H1 (cell line): Measurements from ENCODE around the gene HKDC1. TPM values are rescaled to one million over a fixed set of nuclear protein-coding genes. Genes with fewer than 3 reads are reported as not detected.
A peak's percentile ranks its signal among the peaks of the same experiment; 100 is the strongest.

ENCODE experiments used
- CTCF ChIA-PET: fragments of 300-600 bp; sonication (Branson Sonifier 250); formaldehyde crosslinking; loops from one replicate; lab custom pipeline; 2021; ENCODE audit not compliant: partially characterized antibody; lab: Charles Lee
- POLR2A ChIA-PET: fragments of 300-600 bp; sonication (Branson Sonifier 250); formaldehyde crosslinking; loops from one replicate; lab custom pipeline; 2021; ENCODE audit warnings: inconsistent platforms; ENCODE audit not compliant: partially characterized antibody; lab: Charles Lee
- DNase-seq, 2 experiments: peaks; one replicate each; pipeline versions ENCODE4 v3.0.0 to v3.0.0-alpha.2; 2010 to 2022; ENCODE audit warnings: low spot score in 2 of 2, low read depth in 1 of 2, mixed read lengths in 1 of 2
- FAIRE-seq: peaks from 2 replicates; lab custom pipeline; 2011; peaks lifted over from hg19 to GRCh38; lab: Jason Lieb, UNC
- H2AFZ ChIP-seq: 2 replicates; pipeline ENCODE4 v1.8.1; 2012; ENCODE audit warnings: low read length, inconsistent platforms
- H2AK5ac ChIP-seq: 2 replicates; pipeline ENCODE4 v1.6.1; 2013; ENCODE audit warnings: low read depth, low read length
- H2BK120ac ChIP-seq: replicated peaks from 2 replicates; pipeline ENCODE3; 2013; ENCODE audit warnings: low read depth, low read length, inconsistent platforms
- H2BK12ac ChIP-seq: 2 replicates; pipeline ENCODE4 v1.6.1; 2013; ENCODE audit warnings: low read depth, low read length
- H2BK15ac ChIP-seq: 2 replicates; pipeline ENCODE4 v1.6.1; 2013; ENCODE audit warnings: low read length
- H2BK20ac ChIP-seq: 2 replicates; pipeline ENCODE4 v1.6.1; 2013; ENCODE audit warnings: low read length
- H2BK5ac ChIP-seq: 2 replicates; pipeline ENCODE4 v1.6.1; 2013; ENCODE audit warnings: low read depth, low read length
- H3K14ac ChIP-seq: 2 replicates; pipeline ENCODE4 v1.6.1; 2013; ENCODE audit warnings: inconsistent platforms; ENCODE audit not compliant: insufficient read length
- H3K18ac ChIP-seq: 2 replicates; pipeline ENCODE4 v1.6.1; 2013; ENCODE audit warnings: low read length; ENCODE audit errors: extremely low read depth
- H3K23ac ChIP-seq: 2 replicates; pipeline ENCODE4 v1.6.1; 2013; ENCODE audit warnings: inconsistent platforms; ENCODE audit not compliant: insufficient read length
- H3K23me2 ChIP-seq: 2 replicates; pipeline ENCODE4 v1.6.1; 2013; ENCODE audit warnings: low read depth, low read length
- H3K27ac ChIP-seq: 2 replicates; pipeline ENCODE4 v1.6.1; 2011; ENCODE audit warnings: low read depth, low read length, inconsistent platforms
- H3K27me3 ChIP-seq, 4 experiments: replicated peaks in 1 of 4; 1 replicate in 1 of 4; 2 replicates in 3 of 4; pipeline versions ENCODE4 v1.6.1 to v1.8.1; 2011 to 2013; ENCODE audit warnings: low read length in 3 of 4, mild to moderate bottlenecking in 3 of 4, inconsistent platforms in 2 of 4, mixed read lengths in 2 of 4, moderate library complexity in 1 of 4; ENCODE audit not compliant: control insufficient read depth in 3 of 4, insufficient read depth in 3 of 4; ENCODE audit errors: extremely low read depth in 1 of 4
- H3K36me3 ChIP-seq, 4 experiments: 2 replicates each; pipeline versions ENCODE4 v1.6.1 to v1.8.1; 2011 to 2013; ENCODE audit warnings: mild to moderate bottlenecking in 4 of 4, low read length in 3 of 4, moderate library complexity in 2 of 4, control low read depth in 1 of 4, inconsistent platforms in 1 of 4; ENCODE audit not compliant: insufficient read depth in 4 of 4, control insufficient read depth in 2 of 4
- H3K4ac ChIP-seq: replicated peaks from 2 replicates; pipeline ENCODE3; 2013; ENCODE audit warnings: low read length, low read depth, mixed read lengths, inconsistent platforms; ENCODE audit not compliant: insufficient read length
- H3K4me1 ChIP-seq, 4 experiments: replicated peaks in 1 of 4; 1 replicate in 1 of 4; 2 replicates in 3 of 4; pipeline versions ENCODE4 v1.6.1 to v1.8.1; 2011 to 2013; ENCODE audit warnings: low read length in 3 of 4, inconsistent platforms in 2 of 4, mixed read lengths in 1 of 4; ENCODE audit not compliant: insufficient read depth in 4 of 4, control insufficient read depth in 3 of 4
- H3K4me2 ChIP-seq, 2 experiments: 2 replicates each; pipeline versions ENCODE4 v1.6.1 to v1.8.1; 2011 to 2013; ENCODE audit warnings: low read depth in 2 of 2, low read length in 2 of 2, control low read depth in 1 of 2, inconsistent platforms in 1 of 2, mild to moderate bottlenecking in 1 of 2; ENCODE audit not compliant: insufficient read depth in 1 of 2
- H3K4me3 ChIP-seq, 4 experiments: fragments of 200-600, 300-600 bp in 1 of 4; sonication (generic), shearing (Covaris generic), sonication (Bioruptor Twin) in 1 of 4; 2 replicates each; pipeline versions ENCODE4 v1.5.1 to v1.8.1; 2011 to 2016; ENCODE audit warnings: low read length in 4 of 4, low read depth in 3 of 4, control low read depth in 2 of 4, inconsistent platforms in 2 of 4, mild to moderate bottlenecking in 2 of 4, mixed read lengths in 1 of 4, moderate library complexity in 1 of 4; ENCODE audit not compliant: insufficient read depth in 2 of 4; ENCODE audit errors: extremely low read depth in 1 of 4
- H3K56ac ChIP-seq: replicated peaks from 2 replicates; pipeline ENCODE3; 2013; ENCODE audit warnings: low read depth, mild to moderate bottlenecking, mixed read lengths, low read length, inconsistent platforms; ENCODE audit not compliant: insufficient read length
- H3K79me1 ChIP-seq: 2 replicates; pipeline ENCODE4 v1.6.1; 2013; ENCODE audit warnings: low read depth, low read length, control low read depth
- H3K79me2 ChIP-seq, 2 experiments: 2 replicates each; pipeline versions ENCODE4 v1.6.1 to v1.8.1; 2012 to 2013; ENCODE audit warnings: low read length in 2 of 2, mild to moderate bottlenecking in 2 of 2, inconsistent platforms in 1 of 2; ENCODE audit not compliant: insufficient read depth in 2 of 2, control insufficient read depth in 1 of 2
- H3K9ac ChIP-seq, 4 experiments: replicated peaks in 1 of 4; 1 replicate in 1 of 4; 2 replicates in 3 of 4; pipeline versions ENCODE4 v1.6.1 to v1.8.1; 2011 to 2013; ENCODE audit warnings: low read depth in 3 of 4, low read length in 3 of 4, control low read depth in 2 of 4, mild to moderate bottlenecking in 2 of 4, moderate library complexity in 2 of 4, inconsistent platforms in 1 of 4; ENCODE audit errors: extremely low read depth in 1 of 4
- H3K9me3 ChIP-seq, 2 experiments: 2 replicates each; pipeline versions ENCODE4 v1.6.1 to v1.8.1; 2012 to 2013; ENCODE audit warnings: mild to moderate bottlenecking in 2 of 2, moderate library complexity in 2 of 2, control low read depth in 1 of 2, inconsistent platforms in 1 of 2, low read depth in 1 of 2, low read length in 1 of 2, mixed read lengths in 1 of 2; ENCODE audit not compliant: insufficient read depth in 2 of 2
- H4K20me1 ChIP-seq, 2 experiments: replicated peaks in 1 of 2; 2 replicates each; pipeline versions ENCODE3 to v1.8.1; 2011 to 2013; ENCODE audit warnings: inconsistent platforms in 2 of 2, low read length in 2 of 2, mild to moderate bottlenecking in 1 of 2; ENCODE audit not compliant: insufficient read depth in 2 of 2, control insufficient read depth in 1 of 2
- H4K5ac ChIP-seq: 2 replicates; pipeline ENCODE4 v1.6.1; 2013; ENCODE audit warnings: low read length, low read depth, mixed read lengths, inconsistent platforms; ENCODE audit not compliant: insufficient read length
- H4K8ac ChIP-seq: 2 replicates; pipeline ENCODE4 v1.8.0; 2013; ENCODE audit warnings: mild to moderate bottlenecking, moderate library complexity, low read length, inconsistent platforms; ENCODE audit not compliant: insufficient read depth; ENCODE audit errors: extremely low read depth
- H4K91ac ChIP-seq: replicated peaks from 2 replicates; pipeline ENCODE3; 2013; ENCODE audit warnings: low read length, mixed read lengths, inconsistent platforms; ENCODE audit not compliant: insufficient read length
- ATF3 ChIP-seq: IDR thresholded peaks from 2 replicates; pipeline ENCODE4 v1.6.1; 2011; ENCODE audit warnings: low read depth, mild to moderate bottlenecking, low read length; ENCODE audit not compliant: insufficient read depth
- CHD1 ChIP-seq: IDR thresholded peaks from 2 replicates; pipeline ENCODE4 v1.6.1; 2012; ENCODE audit warnings: low read depth, low read length, improper control_type of control experiment
- CTCF ChIP-seq, 3 experiments: IDR thresholded peaks; 1 replicate in 2 of 3; 2 replicates in 1 of 3; pipeline versions ENCODE4 v1.5.1 to v1.6.1; 2011; ENCODE audit warnings: low read length in 3 of 3, mild to moderate bottlenecking in 3 of 3, inconsistent platforms in 2 of 3, low read depth in 1 of 3, moderate library complexity in 1 of 3; ENCODE audit not compliant: insufficient read depth in 1 of 3; ENCODE audit errors: control extremely low read depth in 1 of 3
- JUND ChIP-seq: IDR thresholded peaks from 2 replicates; pipeline ENCODE4 v1.6.1; 2011; ENCODE audit warnings: mild to moderate bottlenecking, improper control_type of control experiment, low read length
- POLR2A ChIP-seq, 2 experiments: IDR thresholded peaks; 1 replicate in 1 of 2; 2 replicates in 1 of 2; pipeline ENCODE4 v1.6.1; 2011; ENCODE audit warnings: low read depth in 2 of 2, low read length in 2 of 2, mild to moderate bottlenecking in 2 of 2; ENCODE audit errors: control extremely low read depth in 1 of 2
- SP4 ChIP-seq: IDR thresholded peaks from 2 replicates; pipeline ENCODE4 v1.6.1; 2012; ENCODE audit warnings: low read length, inconsistent platforms
- TCF12 ChIP-seq: IDR thresholded peaks from 2 replicates; pipeline ENCODE4 v1.6.1; 2011; ENCODE audit warnings: low read depth, mild to moderate bottlenecking, low read length
- WGBS, 2 experiments: shearing (Covaris generic) in 1 of 2; methylation state at CpG; one replicate each; pipeline versions ENCODE4 v1.1.6 to v1.1.7; 2013 to 2015; ENCODE audit warnings: low lambda C conversion rate in 2 of 2, mixed read lengths in 2 of 2, inconsistent platforms in 1 of 2, low coverage in 1 of 2, missing lambda C conversion rate in 1 of 2; ENCODE audit not compliant: insufficient replicate concordance in 2 of 2, insufficient coverage in 1 of 2, insufficient read length in 1 of 2; ENCODE audit errors: extremely low coverage in 1 of 2, missing lambda C conversion rate in 1 of 2; 5-methylcytosine and 5-hydroxymethylcytosine counted together
- polyA plus RNA-seq, 7 experiments: library from polyadenylated mRNA; depleted of rRNA in 3 of 7; stranded (reverse) in 5 of 7; unstranded in 2 of 7; fragments of >200 nt in 5 of 7; fragments of 200-250 nt in 2 of 7; gene quantifications; 1 replicate in 5 of 7; 2 replicates in 1 of 7; 4 replicates in 1 of 7; pipeline versions ENCODE4 v1.2.1 to v1.2.3, GENCODE V29; 2011 to 2013; ENCODE audit warnings: missing spikeins in 2 of 7, mixed read lengths in 2 of 7
- total RNA-seq: library from RNA; stranded (reverse); fragmentation: NEBNext Ultra II Directional; extraction: Animal tissue kit (Norgen Biotek cat#: 25700); gene quantifications from 2 replicates; pipeline ENCODE4 v1.2.1, GENCODE V29; 2021

The HKDC1 gene
- total and polyA plus RNA-seq, 2 of the 8 experiments (the other 6 are each of a cell fraction or from before 2014, with no cell fraction given), result 0.12 to 0.78 TPM

GRCh38 chr10:69246036-69246435, 25.9 kb downstream of the HKDC1 start:
- no peaks in the 10 kb centered on the region for H3K36me3 ChIP-seq
- no peak overlapping the region for H3K56ac ChIP-seq
- no peaks in the 10 kb centered on the region for H3K79me1 ChIP-seq
- no peak overlapping the region for H3K9ac ChIP-seq
- H3K4ac ChIP-seq, result no peak overlapping the region
- H2AFZ ChIP-seq, result no peak overlapping the region
- H3K79me2 ChIP-seq, result no peaks in the 10 kb centered on the region
- no peak for FAIRE-seq
- no peak overlapping the region for H3K18ac ChIP-seq
- H2AK5ac ChIP-seq, result no peak overlapping the region
- H3K4me2 ChIP-seq, result no peak overlapping the region
- H2BK5ac ChIP-seq, result no peak overlapping the region
- no peak overlapping the region for H3K27ac ChIP-seq
- H2BK20ac ChIP-seq, result no peak overlapping the region
- H4K91ac ChIP-seq, result no peak overlapping the region
- no peaks in the 10 kb centered on the region for H3K27me3 ChIP-seq
- no peak overlapping the region for H3K4me3 ChIP-seq
- POLR2A ChIA-PET, result no interaction called here
- peak overlapping the region; percentile 21; the same call in 1 of the 2 replicates for H2BK15ac ChIP-seq
- H2BK120ac ChIP-seq, result no peak overlapping the region
- CTCF ChIA-PET, result interaction anchor here (0.8 to 2.1 kb wide), 9 partner anchors 8 to 165 kb away, joined by 3 to 10 read pairs (median 3); no protein-coding TSS in a partner anchor
- H4K20me1 ChIP-seq, result no peaks in the 10 kb centered on the region
- H3K9me3 ChIP-seq, result no peaks in the 10 kb centered on the region
- no peak overlapping the region for H2BK12ac ChIP-seq
- H3K23ac ChIP-seq, result no peak overlapping the region
- H3K14ac ChIP-seq, result no peak overlapping the region
- no peak overlapping the region for H4K8ac ChIP-seq
- no peak for TF ChIP-seq TCF12
- no peak for TF ChIP-seq SP4
- TF ChIP-seq ATF3, result no peak
- TF ChIP-seq JUND, result no peak
- TF ChIP-seq CTCF (IDR thresholded peaks at IDR 0.05; ENCODE audit: control extremely low read depth in 1 of 3, insufficient read depth in 1 of 3, low read depth in 1 of 3, low read length in 3 of 3), result no peak
- TF ChIP-seq POLR2A (IDR thresholded peaks at IDR 0.05; ENCODE audit: control extremely low read depth in 1 of 2, low read depth in 2 of 2, low read length in 2 of 2), result no peak
- no peak for TF ChIP-seq CHD1
- TF ChIP-seq, all 59 proteins: peak for 0
- no peak for DNase-seq
- H3K4me1 ChIP-seq, result no peaks in the 10 kb centered on the region; a peak in 1 of 7 replicates
- WGBS, 2 experiments, result 82% methylated on average over 5 of the region's 5 CpGs; no CpG with 5 or more reads in 1 of the 2 experiments
- no peaks in the 10 kb centered on the region for H3K23me2 ChIP-seq
- no peak overlapping the region for H4K5ac ChIP-seq
